ENCODE results near the gene RAD18.

DNA sequence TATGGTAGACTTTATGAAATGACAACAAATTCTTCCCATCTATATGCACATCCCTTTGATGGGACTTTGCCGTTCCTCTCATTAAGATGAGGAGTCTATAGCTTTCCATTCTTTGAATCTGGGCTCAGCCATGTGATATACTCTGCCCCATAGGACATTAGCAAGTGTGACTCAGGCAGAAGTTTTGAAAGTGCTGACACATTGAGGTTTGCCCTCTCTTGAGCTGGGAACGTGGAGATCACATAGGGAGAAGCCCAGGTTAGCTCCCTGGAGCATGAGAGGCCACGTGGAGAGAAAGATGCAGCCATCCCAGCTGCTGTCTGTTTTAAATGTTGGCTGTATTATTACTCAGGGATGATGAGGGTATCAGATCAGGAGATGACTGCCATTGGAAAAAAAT is 126.1 kb downstream of the RAD18 start:
- TF ChIP-seq CTCF (IDR thresholded peaks at IDR 0.05) = no peak
- TF ChIP-seq ZFX (IDR thresholded peaks at IDR 0.05; ENCODE audit: borderline replicate concordance) = no peak
